Fibroblast of lung (primary cell): Measurements from ENCODE around the gene MKLN1. TPM values are rescaled to one million over a fixed set of nuclear protein-coding genes. Genes with fewer than 3 reads are reported as not detected.

Experiments used
- DNase-seq, 2 donors: peaks; one replicate each; pipeline versions ENCODE4 v3.0.0 to v3.0.0-alpha.2; 2010; ENCODE audit warnings: low read depth in 2 of 2
- H2AFZ ChIP-seq: 2 replicates; pipeline ENCODE4 v1.5.1; 2012; ENCODE audit warnings: low read length, control low read depth, inconsistent platforms
- H3K27ac ChIP-seq: 2 replicates; pipeline ENCODE4 v1.5.1; 2011; ENCODE audit warnings: low read length, control low read depth; ENCODE audit not compliant: insufficient read depth
- H3K27me3 ChIP-seq: 2 replicates; pipeline ENCODE4 v1.5.1; 2011; ENCODE audit warnings: mild to moderate bottlenecking, low read length; ENCODE audit not compliant: control insufficient read depth, insufficient read depth
- H3K36me3 ChIP-seq: 2 replicates; pipeline ENCODE4 v1.5.1; 2011; ENCODE audit warnings: low read length; ENCODE audit not compliant: control insufficient read depth, insufficient read depth
- H3K4me1 ChIP-seq: 2 replicates; pipeline ENCODE4 v1.5.1; 2011; ENCODE audit warnings: low read length; ENCODE audit not compliant: control insufficient read depth, insufficient read depth; ENCODE audit errors: extremely low read depth
- H3K4me2 ChIP-seq: 2 replicates; pipeline ENCODE4 v1.5.1; 2011; ENCODE audit warnings: low read length, control low read depth; ENCODE audit not compliant: insufficient read depth; ENCODE audit errors: extremely low read depth
- H3K4me3 ChIP-seq, 4 experiments: fragments of 200-600 bp in 1 of 4; sonication (generic) in 1 of 4; replicated peaks in 1 of 4; 2 replicates each; pipeline ENCODE4 v1.5.1; 2011 to 2016; ENCODE audit warnings: low read length in 4 of 4, low read depth in 3 of 4, mild to moderate bottlenecking in 3 of 4, control low read depth in 2 of 4, inconsistent platforms in 1 of 4, mixed read lengths in 1 of 4; ENCODE audit not compliant: insufficient read depth in 1 of 4; ENCODE audit errors: control extremely low read depth in 1 of 4
- H3K79me2 ChIP-seq: 2 replicates; pipeline ENCODE4 v1.5.1; 2012; ENCODE audit warnings: mild to moderate bottlenecking, low read length, inconsistent platforms; ENCODE audit not compliant: control insufficient read depth, insufficient read depth
- H3K9ac ChIP-seq: 2 replicates; pipeline ENCODE4 v1.5.1; 2011; ENCODE audit warnings: mild to moderate bottlenecking, low read length, control low read depth; ENCODE audit not compliant: insufficient read depth
- H3K9me3 ChIP-seq: 2 replicates; pipeline ENCODE4 v1.5.1; 2012; ENCODE audit warnings: low read depth, low read length; ENCODE audit not compliant: control insufficient read depth, insufficient read depth
- H4K20me1 ChIP-seq: 2 replicates; pipeline ENCODE4 v1.5.1; 2011; ENCODE audit warnings: low read length; ENCODE audit not compliant: control insufficient read depth, insufficient read depth; ENCODE audit errors: extremely low read depth
- CTCF ChIP-seq, 2 donors: IDR thresholded peaks in 1 of 2; conservative IDR thresholded peaks in 1 of 2; 1 replicate in 1 of 2; 2 replicates in 1 of 2; pipeline ENCODE4 v1.5.1; 2011 to 2012; ENCODE audit warnings: low read length in 2 of 2, control low read depth in 1 of 2, inconsistent platforms in 1 of 2, low read depth in 1 of 2, mild to moderate bottlenecking in 1 of 2
- EZH2 ChIP-seq: IDR thresholded peaks from 2 replicates; pipeline ENCODE4 v1.5.1; 2012; ENCODE audit warnings: low read length, control low read depth, mild to moderate bottlenecking; ENCODE audit errors: missing control alignments
- polyA plus RNA-seq, 2 donors: library from polyadenylated mRNA; depleted of rRNA in 1 of 2; stranded (reverse) in 1 of 2; unstranded in 1 of 2; fragments of >200 nt; gene quantifications; 2 replicates each; pipeline ENCODE4 v1.2.1, GENCODE V29; 2011 to 2012; ENCODE audit warnings: missing spikeins in 1 of 2
- total RNA-seq: library from RNA; depleted of rRNA; stranded (reverse); fragments of >200 nt; gene quantifications from 2 replicates; pipeline ENCODE4 v1.2.1, GENCODE V29; 2014

Gene MKLN1
- total and polyA plus RNA-seq, 2 donors (not counting 1 experiment from before 2014, with no cell fraction given) = 33.9 to 46.4 TPM

- no peaks in the 10 kb centered on the region for H4K20me1 ChIP-seq
- no peak overlapping the region for H3K4me2 ChIP-seq
- no peaks in the 10 kb centered on the region for H3K27me3 ChIP-seq
- no peak overlapping the region for H3K4me3 ChIP-seq
- H3K36me3 ChIP-seq = no peaks in the 10 kb centered on the region
- DNase-seq = no peak
- peaks cover 2% of the 10 kb centered on the region for H3K4me1 ChIP-seq
- no peak overlapping the region for H3K27ac ChIP-seq
- H3K79me2 ChIP-seq = no peaks in the 10 kb centered on the region
- no peak overlapping the region for H3K9ac ChIP-seq
- no peaks in the 10 kb centered on the region for H3K9me3 ChIP-seq
- TF ChIP-seq EZH2 (no peak), CTCF (conservative IDR thresholded peaks at IDR 0.05 in 1 of 2, IDR thresholded peaks at IDR 0.05 in 1 of 2; ENCODE audit: low read depth in 1 of 2, low read length in 2 of 2) (no peak)
- no peak overlapping the region for H2AFZ ChIP-seq
Measured at GRCh38 chr7:131289051-131289450, 38.6 kb upstream of the MKLN1 start.

- TF ChIP-seq EZH2 = no peak
- no peak for TF ChIP-seq CTCF (conservative IDR thresholded peaks at IDR 0.05 in 1 of 2, IDR thresholded peaks at IDR 0.05 in 1 of 2; ENCODE audit: low read depth in 1 of 2, low read length in 2 of 2)
- peak in 1 of 2 donors; percentile 7 for DNase-seq
- Histone ChIP-seq H3K4me3 (no peak overlapping the region), H3K9ac (no peak overlapping the region), H3K27me3 (no peaks in the 10 kb centered on the region), H3K27ac (peak overlapping the region; percentile 31), H3K4me2 (no peak overlapping the region), H3K9me3 (no peaks in the 10 kb centered on the region), H2AFZ (no peak overlapping the region), H3K36me3 (no peaks in the 10 kb centered on the region), H4K20me1 (no peaks in the 10 kb centered on the region), H3K4me1 (peaks cover 2% of the 10 kb centered on the region), H3K79me2 (no peaks in the 10 kb centered on the region)
Measured at GRCh38 chr7:131292141-131292905, 35.4 kb upstream of the MKLN1 start.

- TF ChIP-seq CTCF (conservative IDR thresholded peaks at IDR 0.05 in 1 of 2, IDR thresholded peaks at IDR 0.05 in 1 of 2; ENCODE audit: low read depth in 1 of 2, low read length in 2 of 2) (no peak), EZH2 (no peak)
- H3K9me3 ChIP-seq = no peaks in the 10 kb centered on the region
- no peak overlapping the region for H3K4me2 ChIP-seq
- H4K20me1 ChIP-seq = no peaks in the 10 kb centered on the region
- H3K27me3 ChIP-seq = no peaks in the 10 kb centered on the region
- H2AFZ ChIP-seq = no peak overlapping the region
- H3K4me1 ChIP-seq = peaks cover 2% of the 10 kb centered on the region
- H3K79me2 ChIP-seq = no peaks in the 10 kb centered on the region
- no peak overlapping the region for H3K4me3 ChIP-seq
- no peaks in the 10 kb centered on the region for H3K36me3 ChIP-seq
- H3K27ac ChIP-seq = peak overlapping the region; percentile 31
- DNase-seq = peak; percentile 65 to 73
- H3K9ac ChIP-seq = no peak overlapping the region
Measured at GRCh38 chr7:131293018-131293417, 34.7 kb upstream of the MKLN1 start.
